Stimulated activated CD8-positive, alpha-beta memory T cell treated with anti-CD3 and anti-CD28 coated beads, Interleukin-15, amount 100 ng/mL, for 1 hour (primary cell): ENCODE data around the gene BLTP3B.

Experiments
- DNase-seq: peaks from one replicate; pipeline ENCODE4 v3.0.0-alpha.2; 2020; ENCODE audit warnings: low read depth

BLTP3B gene

GRCh38 chr12:100120355-100120754, 22.3 kb downstream of the BLTP3B start:
- DNase-seq, result no peak

- DNase-seq, result no peak
These were observed 27.4 kb downstream of the BLTP3B start for GRCh38 chr12:100115291-100115690.

- DNase-seq, result no peak
These were observed 28.1 kb downstream of the BLTP3B start for GRCh38 chr12:100114574-100114973.

GRCh38 chr12:100110276-100110675, 32.4 kb downstream of the BLTP3B start:
- DNase-seq, result no peak

GRCh38 chr12:100106861-100107260, 35.8 kb downstream of the BLTP3B start:
- DNase-seq, result no peak

GRCh38 chr12:100105661-100106060, 37.0 kb downstream of the BLTP3B start:
- DNase-seq, result no peak

GRCh38 chr12:100101000-100101399, 41.7 kb downstream of the BLTP3B start:
- no peak for DNase-seq
